ACHN (cell line): Measurements from ENCODE around the gene ADCY1.

Experiments
- DNase-seq: peaks from one replicate; pipeline ENCODE4 v3.0.0-alpha.2; 2015
- in situ Hi-C: cut with HindIII; loops from 2 replicates; pipeline ENCODE4 v1.10.0; 2017; ENCODE audit warnings: low sequenced_read_pairs, low pct_ligation_motif_present, low pct_unique_long_range_greater_than_20kb

The ADCY1 gene

GRCh38 chr7:45698303-45699014 is 124.3 kb downstream of the ADCY1 start:
- no peak for DNase-seq
- in situ Hi-C loops, result no loop called here

- in situ Hi-C loops, result no loop called here
Measured at GRCh38 chr7:45699015-45699309, 124.8 kb downstream of the ADCY1 start.

GRCh38 chr7:45699726-45700390 is 125.7 kb downstream of the ADCY1 start:
- in situ Hi-C loops, result no loop called here

More at GRCh38 chr7:45699015-45699309, 124.8 kb downstream of the ADCY1 start:
- DNase-seq, result no peak

GRCh38 chr7:45700556-45700955 is 126.4 kb downstream of the ADCY1 start:
- in situ Hi-C loops, result no loop called here
- DNase-seq, result no peak

More at GRCh38 chr7:45699726-45700390, 125.7 kb downstream of the ADCY1 start:
- DNase-seq, result no peak

- in situ Hi-C loops, result no loop called here
Measured at GRCh38 chr7:45701701-45702510, 127.7 kb downstream of the ADCY1 start.

GRCh38 chr7:45702751-45703150 is 128.6 kb downstream of the ADCY1 start:
- in situ Hi-C loops, result no loop called here
- no peak for DNase-seq

More at GRCh38 chr7:45701701-45702510, 127.7 kb downstream of the ADCY1 start:
- no peak for DNase-seq

DNA sequence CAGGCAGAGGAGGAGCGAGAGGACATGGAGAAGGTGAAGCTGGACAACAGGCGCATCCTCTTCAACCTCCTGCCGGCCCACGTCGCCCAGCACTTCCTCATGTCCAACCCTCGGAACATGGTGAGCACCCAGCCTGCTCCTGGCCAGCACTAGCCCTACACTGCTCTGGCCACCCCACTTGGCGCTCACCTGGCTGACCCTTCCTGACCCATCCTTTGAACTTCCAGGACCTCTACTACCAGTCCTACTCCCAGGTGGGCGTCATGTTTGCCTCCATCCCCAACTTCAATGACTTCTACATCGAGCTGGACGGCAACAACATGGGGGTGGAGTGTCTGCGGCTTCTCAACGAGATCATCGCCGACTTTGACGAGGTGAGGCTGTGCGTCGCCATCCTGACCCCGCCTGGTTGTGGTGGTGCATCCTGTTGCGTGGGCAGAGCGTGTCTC is 129.2 kb downstream of the ADCY1 start:
- DNase-seq, result no peak
- in situ Hi-C loops, result no loop called here

DNA sequence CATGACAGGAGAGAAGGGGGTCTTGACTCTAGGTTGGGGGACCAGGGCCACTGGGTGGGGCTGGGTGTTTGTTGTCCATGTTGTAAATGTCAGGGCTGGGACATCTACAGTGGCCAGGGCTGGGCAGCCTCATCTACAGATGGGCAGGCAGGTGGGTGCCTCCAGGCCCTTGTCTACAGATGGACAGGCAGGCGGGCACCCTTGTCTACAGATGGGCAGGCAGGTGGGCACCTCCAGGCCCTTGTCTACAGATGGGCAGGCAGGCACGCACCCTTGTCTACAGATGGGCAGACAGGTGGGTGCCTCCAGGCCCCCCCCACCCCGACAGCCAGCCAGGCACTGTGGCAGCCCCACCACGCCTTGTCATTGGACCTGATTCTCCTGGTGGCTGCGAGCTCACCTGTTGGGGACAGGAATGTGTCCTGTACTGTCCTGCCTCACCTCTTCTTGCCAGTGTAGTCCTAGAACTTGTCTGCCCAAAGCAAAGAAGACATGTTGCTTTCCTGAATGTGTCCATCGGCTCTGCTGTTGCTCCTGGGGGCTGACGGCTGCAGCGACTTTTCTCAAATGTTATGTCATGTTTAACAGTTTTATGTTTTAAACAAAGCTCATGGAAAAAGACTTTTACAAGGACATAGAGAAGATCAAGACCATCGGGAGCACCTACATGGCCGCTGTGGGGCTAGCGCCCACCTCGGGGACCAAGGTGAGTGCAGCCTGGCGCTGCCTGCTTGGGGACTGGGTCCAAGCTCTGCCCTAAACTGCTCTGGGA is 129.9 kb downstream of the ADCY1 start:
- DNase-seq, result no peak
- in situ Hi-C loops, result no loop called here

DNA sequence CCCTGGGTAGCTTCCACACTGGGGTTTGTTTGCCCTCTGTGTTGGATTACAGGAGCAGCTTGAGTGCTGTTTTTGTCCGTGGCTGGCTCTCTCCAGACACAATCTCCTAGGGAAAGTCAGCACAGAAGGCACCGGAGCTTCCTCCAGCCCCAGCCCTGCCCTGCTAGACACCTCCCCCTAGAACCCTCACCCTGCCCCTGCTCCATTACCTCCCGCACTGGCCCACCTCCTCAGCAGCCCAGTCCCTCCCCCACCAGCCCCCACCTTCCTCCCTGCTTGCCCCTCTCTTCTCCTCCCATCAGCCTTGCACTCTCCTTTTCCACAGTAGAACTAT is 130.5 kb downstream of the ADCY1 start:
- in situ Hi-C loops, result no loop called here
- no peak for DNase-seq

DNA sequence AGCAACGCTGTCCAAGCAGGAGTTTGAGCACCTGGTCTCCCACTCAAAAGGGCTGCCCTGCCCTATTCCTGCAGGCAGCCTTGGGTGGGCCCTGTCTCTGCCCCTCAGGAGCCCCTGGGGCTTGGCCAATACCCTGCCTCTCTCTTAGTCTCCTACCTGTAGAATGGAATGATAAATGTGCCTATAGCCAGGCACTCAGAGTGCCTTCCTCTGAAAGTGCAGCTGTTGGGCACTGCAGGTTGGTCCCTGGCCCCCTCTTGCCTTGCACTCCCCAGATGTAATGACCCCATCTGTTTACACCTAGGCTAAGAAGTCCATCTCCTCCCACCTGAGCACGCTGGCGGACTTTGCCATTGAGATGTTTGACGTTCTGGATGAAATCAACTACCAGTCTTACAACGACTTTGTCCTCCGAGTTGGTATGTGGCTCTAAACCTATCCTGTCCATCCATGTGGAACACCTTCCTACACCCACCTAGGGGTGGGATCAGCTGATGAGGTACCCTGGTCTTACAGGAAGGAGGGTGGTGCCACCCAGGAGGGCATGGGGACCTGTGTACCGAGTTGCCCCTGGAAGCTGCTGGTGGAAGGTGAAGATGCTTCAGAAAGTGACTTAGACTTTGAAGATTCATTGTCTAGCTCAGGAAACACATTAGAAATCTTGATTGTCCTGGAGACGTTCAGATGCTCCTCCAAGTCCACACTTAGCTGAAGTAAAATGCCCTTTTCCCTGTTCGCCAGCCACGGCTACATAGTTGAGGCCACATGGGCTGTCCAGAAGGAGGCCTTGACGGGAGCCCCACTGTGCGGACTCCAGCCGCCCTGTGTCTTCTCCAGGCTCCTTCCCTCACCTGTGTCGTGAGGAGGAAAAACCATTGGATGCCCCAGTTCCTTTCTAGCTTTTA is 134.1 kb downstream of the ADCY1 start:
- in situ Hi-C loops, result no loop called here
- DNase-seq, result no peak

DNA sequence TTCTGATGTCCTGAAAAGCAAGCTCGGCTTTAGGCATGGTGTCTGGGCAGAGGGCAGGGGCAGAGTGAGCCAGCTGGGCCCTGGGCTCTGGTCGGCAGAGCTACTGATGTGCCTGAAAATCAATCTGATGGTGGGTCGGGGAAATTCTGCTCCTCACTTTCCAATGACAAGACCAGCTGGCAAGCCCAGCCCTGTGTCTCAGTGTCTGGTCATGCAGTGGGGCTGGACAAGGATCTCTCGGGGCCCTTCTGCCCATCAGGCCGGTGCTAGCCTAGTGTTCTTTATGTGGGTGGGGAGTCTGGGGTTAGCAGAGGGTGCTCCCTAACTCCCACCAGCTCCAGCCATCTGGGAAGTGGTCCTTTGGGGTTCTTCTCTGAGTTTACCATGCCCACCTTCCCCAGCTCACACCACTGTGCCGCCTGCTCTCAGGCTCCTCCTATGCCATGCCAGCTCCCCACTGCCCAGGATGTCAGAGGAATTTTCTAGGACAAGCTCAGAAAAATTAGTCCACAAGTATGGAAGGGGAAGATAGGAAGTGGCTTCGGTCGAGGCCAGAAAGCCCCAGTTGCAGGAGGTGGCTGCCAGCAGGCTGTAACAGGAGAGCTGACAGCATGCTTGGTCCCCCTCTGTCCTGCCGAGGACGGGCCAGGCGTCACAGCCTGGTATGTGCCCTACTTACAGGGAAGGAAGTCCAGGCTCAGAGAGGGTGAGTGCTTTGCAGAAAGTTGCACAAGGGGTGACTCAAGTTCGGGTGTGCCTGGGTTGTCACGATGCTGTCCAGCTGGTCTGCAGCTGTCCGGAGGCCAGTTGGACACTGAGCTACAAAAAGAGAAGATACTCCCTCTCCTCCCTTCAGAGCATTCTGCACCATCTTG is 135.2 kb downstream of the ADCY1 start:
- in situ Hi-C loops, result no loop called here

GRCh38 chr7:45710271-45711160 is 136.3 kb downstream of the ADCY1 start:
- in situ Hi-C loops, result no loop called here
- no peak for DNase-seq

More for the DNA sequence above, 135.2 kb downstream of the ADCY1 start:
- no peak for DNase-seq

- in situ Hi-C loops, result no loop called here
- no peak for DNase-seq
Measured at GRCh38 chr7:45711161-45711490, 137.0 kb downstream of the ADCY1 start.

GRCh38 chr7:45712057-45712689 is 138.0 kb downstream of the ADCY1 start:
- no peak for DNase-seq
- in situ Hi-C loops, result no loop called here

- DNase-seq, result no peak
Measured at GRCh38 chr7:45712872-45713668, 138.9 kb downstream of the ADCY1 start.

More at GRCh38 chr7:45712872-45713668, 138.9 kb downstream of the ADCY1 start:
- in situ Hi-C loops, result no loop called here
